Astrocyte (in vitro differentiated cells and primary cell): ENCODE measurements around the gene ATXN1.

Experiments
- CTCF ChIP-seq: IDR thresholded peaks from 2 replicates; pipeline ENCODE4 v1.5.1; 2011; ENCODE audit warnings: low read depth, mild to moderate bottlenecking, inconsistent platforms, low read length, moderate library complexity; ENCODE audit not compliant: insufficient read depth
- EZH2 ChIP-seq: IDR thresholded peaks from 2 replicates; pipeline ENCODE4 v1.6.1; 2012; ENCODE audit warnings: mild to moderate bottlenecking, low read length, inconsistent platforms; ENCODE audit not compliant: insufficient read depth

DNA sequence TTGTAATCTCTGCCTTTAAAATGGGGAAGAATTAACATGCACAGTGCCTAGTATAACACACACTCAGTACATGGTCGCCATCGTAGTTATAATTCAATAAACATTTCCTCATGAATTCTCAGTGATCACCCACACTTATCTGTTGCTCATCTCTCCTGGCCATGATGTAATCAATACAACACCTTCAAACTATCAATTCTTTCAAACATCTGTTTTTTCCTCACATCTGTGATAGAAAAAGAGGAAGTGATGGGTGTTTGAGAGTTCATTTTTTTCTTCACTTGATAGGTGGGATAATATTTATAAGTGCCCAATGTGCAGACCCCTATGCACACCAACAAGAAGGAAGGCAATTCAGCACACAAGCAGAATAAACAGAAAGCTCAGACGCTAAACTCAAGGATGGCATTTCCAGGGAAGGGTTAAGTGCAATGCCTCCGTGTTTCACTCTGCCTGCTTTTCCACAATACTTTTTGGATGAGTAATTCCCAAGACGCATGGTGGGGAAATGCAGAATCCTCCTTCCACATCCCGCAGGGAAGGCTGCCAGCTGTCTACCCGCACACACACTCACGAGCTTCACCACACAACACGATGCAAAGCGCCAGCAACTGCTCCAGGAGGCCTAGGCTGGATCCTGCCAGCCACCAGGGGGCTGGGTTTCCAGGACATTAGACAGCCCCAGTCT is 422.5 kb downstream of the ATXN1 start:
- TF ChIP-seq CTCF (peak; percentile 88), EZH2 (no peak)
